ENCODE data around the gene POLG2.

- no peak for TF ChIP-seq CTCF (optimal IDR thresholded peaks at IDR 0.05 in 1 of 3, IDR thresholded peaks at IDR 0.05 in 1 of 3, conservative IDR thresholded peaks at IDR 0.05 in 1 of 3; ENCODE audit: extremely low read depth in 1 of 3, insufficient read depth in 2 of 3, low read length in 3 of 3)
- no peak for TF ChIP-seq EZH2 (IDR thresholded peaks at IDR 0.05; ENCODE audit: low read length)
Observed at GRCh38 chr17:64477849-64478248, 19.0 kb downstream of the POLG2 start.

Measured in keratinocyte (primary cell).